Stimulated activated CD8-positive, alpha-beta memory T cell treated with anti-CD3 and anti-CD28 coated beads, Interleukin-12 subunit alpha, Interleukin-12 subunit beta, amount 100 ng/mL, for 24 hours (primary cell): Measurements from ENCODE around the gene TLNRD1.

Experiments used
- DNase-seq: peaks from one replicate; pipeline ENCODE4 v3.0.0-alpha.2; 2020; ENCODE audit errors: extremely low read depth

TLNRD1 gene

DNA sequence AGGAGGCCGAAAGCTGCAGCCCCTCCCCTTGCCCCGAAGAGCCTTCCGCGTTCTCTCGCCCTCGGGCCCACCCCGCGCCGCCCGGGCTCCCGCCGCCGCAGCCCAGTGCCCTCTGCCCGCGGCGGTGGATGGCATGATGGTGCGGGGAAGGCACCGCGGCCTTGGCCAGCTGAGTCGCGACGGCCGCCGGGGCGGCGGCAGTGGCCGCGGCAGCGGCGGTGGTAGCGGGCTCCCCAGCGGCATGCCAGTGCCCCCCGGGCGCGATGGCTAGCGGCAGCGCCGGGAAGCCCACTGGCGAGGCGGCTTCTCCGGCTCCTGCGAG, 1.2 kb downstream of the TLNRD1 start:
- DNase-seq: no peak

- DNase-seq: no peak
Measured at GRCh38 chr15:81002331-81003096, 1.8 kb downstream of the TLNRD1 start.

DNA sequence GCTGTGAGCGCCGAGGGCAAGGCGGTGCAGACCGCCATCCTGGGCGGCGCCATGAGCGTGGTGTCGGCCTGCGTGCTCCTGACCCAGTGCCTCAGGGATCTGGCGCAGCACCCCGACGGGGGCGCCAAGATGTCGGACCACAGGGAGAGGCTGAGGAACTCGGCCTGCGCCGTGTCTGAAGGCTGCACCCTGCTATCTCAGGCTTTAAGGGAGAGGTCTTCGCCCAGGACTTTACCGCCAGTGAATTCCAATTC, 2.3 kb downstream of the TLNRD1 start:
- DNase-seq: no peak

- no peak for DNase-seq
Measured at GRCh38 chr15:81006124-81006523, 5.4 kb downstream of the TLNRD1 start.

DNA sequence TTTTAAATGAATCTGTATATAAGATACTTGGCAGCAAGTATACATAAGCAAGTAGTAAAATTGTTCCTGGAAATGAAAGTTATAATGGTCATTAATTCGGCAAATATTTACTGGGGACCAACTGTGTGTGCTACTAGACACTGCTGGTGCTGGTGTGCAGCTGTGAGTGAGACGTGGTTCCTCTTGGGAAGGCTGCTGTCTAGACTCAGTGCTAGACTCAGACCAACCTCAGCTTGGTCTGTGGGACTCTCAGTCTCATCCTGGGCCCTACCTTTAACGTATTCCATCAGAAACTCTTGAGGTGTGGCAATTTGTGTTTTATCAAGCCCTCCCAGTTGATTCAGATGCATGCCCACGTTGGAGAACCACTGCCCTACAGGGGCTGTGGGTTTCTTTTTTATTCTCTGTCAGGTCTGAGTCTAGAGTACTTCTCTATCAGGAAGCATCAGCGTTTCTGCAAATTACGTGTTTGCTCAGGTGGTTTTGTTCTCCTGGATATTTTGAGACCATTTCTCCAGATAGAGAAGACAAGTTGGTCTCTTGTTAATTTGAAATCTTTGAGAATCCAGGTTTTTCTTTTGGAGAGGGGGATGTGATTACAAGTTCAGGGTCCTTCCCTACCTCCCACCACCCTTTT, 6.8 kb downstream of the TLNRD1 start:
- DNase-seq: no peak

DNA sequence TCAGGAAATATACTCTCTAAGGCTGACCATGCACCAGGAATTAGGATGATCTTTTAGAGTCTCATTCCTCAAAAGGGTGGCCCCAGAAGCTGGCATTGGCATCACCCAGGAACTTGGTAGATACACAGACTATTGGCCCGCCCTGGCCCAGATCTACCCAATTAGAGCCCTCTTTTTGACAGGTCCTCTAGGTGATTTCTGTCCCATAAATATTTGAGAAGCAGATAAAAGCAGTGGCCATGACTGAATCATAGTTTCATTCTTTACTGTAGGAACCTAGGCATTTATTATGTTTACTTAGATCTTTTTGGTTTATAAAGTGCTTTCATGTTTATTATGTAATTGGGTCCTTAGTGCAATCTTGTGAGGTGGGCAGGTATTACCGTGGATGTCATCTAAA, 7.6 kb downstream of the TLNRD1 start:
- DNase-seq: no peak

GRCh38 chr15:81010086-81010485, 9.4 kb downstream of the TLNRD1 start:
- DNase-seq: no peak

- DNase-seq: no peak
Measured at GRCh38 chr15:81011593-81011992, 10.9 kb downstream of the TLNRD1 start.

DNA sequence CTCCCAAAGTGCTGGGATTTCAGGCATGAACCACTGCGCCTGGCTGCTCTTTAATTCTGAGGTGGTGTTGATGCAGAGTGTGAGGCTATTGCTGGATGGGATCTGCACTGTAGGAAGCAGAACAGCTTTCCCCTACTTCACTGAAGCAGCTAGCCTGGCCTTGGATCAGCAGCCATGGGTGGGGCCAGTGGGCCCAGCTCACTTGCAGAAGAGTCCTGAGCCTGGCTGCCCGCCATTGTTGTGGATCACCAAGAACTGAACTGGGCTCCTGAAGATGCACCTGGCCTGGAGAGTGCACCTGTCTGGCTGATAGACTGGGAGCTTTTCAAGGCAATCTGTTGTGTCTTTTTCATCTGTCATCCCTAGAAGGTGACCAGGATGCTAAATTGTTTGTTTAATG, 11.9 kb downstream of the TLNRD1 start:
- no peak for DNase-seq

- no peak for DNase-seq
Measured at GRCh38 chr15:81013396-81013929, 12.7 kb downstream of the TLNRD1 start.

- DNase-seq: no peak
Measured at GRCh38 chr15:81014446-81015093, 13.8 kb downstream of the TLNRD1 start.

GRCh38 chr15:81015621-81016488, 15.1 kb downstream of the TLNRD1 start:
- no peak for DNase-seq

GRCh38 chr15:81016489-81017068, 15.9 kb downstream of the TLNRD1 start:
- no peak for DNase-seq

DNA sequence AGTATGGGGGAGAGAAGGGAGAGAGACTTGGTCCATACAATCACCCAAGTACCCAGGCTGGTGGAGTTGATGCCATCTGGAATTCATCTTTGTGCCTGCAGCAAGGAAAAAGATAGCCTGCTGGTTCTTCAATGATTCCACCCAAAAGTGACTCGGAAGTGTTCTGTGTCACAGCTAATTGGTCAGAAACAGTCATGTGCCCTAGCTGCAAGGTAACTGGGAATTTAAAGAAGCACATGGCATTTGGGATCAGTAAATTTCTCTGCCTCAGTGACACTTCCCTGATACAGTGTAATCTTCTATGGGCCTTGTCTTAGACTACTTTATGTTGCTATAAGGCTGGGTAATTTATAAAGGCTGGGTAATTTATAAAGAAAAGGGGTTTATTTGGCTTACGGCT, 17.5 kb downstream of the TLNRD1 start:
- no peak for DNase-seq

DNA sequence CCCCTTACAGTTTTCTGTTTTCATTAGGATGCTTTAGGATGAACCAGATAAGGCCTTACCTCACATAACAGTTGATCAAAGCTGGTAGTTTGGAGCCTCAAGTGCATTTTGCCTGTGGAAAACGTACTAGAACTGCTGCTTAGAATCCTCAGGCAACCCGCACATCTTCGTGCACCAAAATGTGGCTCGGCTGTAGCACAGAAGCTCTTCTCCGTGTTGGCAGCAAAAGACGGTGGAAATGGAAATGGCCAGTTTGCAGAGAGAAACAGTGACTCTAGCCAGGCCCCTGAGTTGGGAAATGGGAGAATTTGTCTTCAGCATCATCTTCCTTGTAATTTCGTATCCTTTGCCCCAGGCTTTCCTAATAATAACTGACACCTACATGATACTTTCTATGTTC, 20.6 kb downstream of the TLNRD1 start:
- DNase-seq: no peak

- DNase-seq: no peak
Measured at GRCh38 chr15:81023483-81024264, 23.0 kb downstream of the TLNRD1 start.

DNA sequence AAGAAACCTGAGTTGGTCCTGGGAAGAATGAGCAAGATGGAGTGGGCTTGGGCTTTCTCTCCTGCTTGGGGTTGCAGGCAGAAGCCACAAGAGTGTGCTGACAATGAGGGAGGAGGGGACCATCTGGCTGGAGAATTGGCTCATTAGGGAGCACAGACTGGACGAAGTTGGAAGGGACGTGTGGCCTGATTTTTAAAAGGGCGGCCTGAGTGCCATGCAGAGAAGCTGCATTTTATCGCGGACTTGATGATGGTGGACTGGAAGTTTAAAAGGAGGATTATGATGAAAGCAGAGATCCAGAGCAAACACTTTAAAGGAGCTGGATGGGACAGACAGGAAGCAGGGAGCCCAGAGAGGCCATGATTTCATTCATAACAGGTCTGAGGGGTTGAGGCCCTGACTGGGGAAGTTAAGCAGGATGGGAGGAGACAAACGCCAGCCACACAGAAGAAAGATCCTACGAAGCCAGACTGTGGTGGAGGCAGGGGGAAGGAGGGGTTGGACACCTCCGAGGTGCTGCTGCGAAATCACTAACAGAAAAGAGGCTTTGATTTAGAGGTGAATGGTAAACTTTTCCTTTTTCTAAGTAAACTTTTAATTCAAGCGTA, 23.6 kb downstream of the TLNRD1 start:
- DNase-seq: no peak

GRCh38 chr15:81024936-81025335, 24.2 kb downstream of the TLNRD1 start:
- no peak for DNase-seq

DNA sequence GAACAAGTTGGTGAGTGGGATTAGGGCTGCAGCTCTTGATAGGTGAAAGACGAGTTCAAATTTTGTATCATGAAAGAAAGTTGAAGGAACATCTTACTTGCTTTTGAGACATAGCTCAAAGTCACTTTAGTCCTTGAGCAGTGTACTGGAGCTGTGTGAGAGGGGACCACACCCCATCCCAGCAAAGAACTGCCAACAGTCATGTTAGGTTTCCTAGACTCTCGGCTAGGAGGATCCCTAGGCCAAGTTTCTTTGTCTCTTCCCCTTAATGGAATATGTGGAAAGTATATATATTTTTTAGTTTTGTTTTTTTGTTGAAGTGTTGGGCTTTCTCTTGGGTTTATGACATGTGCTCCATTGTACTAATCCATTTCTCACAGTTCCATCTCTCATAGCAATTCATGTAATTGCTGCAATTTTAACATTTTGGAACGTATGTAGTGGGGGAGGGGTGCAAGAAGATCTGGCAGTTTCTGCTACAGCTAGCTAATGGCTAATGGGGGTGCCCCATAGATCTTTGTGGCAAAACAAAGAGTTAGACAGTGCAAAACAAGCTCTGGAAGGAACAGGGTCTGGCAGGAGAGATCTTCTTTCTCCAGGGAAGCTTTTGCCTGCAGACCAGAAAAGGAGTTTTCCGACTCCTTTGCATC, 25.1 kb downstream of the TLNRD1 start:
- no peak for DNase-seq
